ENCODE data around the gene GULP1.

Gene GULP1

GRCh38 chr2:188610050-188610444 is 318.4 kb downstream of the GULP1 start:
- DNase-seq: no peak

- no peak for DNase-seq
Observed at GRCh38 chr2:188610827-188611226, 319.2 kb downstream of the GULP1 start.

- DNase-seq: no peak
Observed at GRCh38 chr2:188619146-188619545, 327.5 kb downstream of the GULP1 start.

- DNase-seq: no peak
Observed at GRCh38 chr2:188620916-188621315, 329.2 kb downstream of the GULP1 start.

- no peak for DNase-seq
Observed at GRCh38 chr2:188622601-188623260, 331.1 kb downstream of the GULP1 start.

GRCh38 chr2:188623995-188624643 is 332.4 kb downstream of the GULP1 start:
- DNase-seq: no peak

- DNase-seq: no peak
Observed at GRCh38 chr2:188627471-188627870, 335.8 kb downstream of the GULP1 start.

- no peak for DNase-seq
Observed at GRCh38 chr2:188628989-188629752, 337.5 kb downstream of the GULP1 start.

GRCh38 chr2:188629753-188630527 is 338.3 kb downstream of the GULP1 start:
- no peak for DNase-seq

GRCh38 chr2:188631037-188631809 is 339.5 kb downstream of the GULP1 start:
- no peak for DNase-seq

- no peak for DNase-seq
Observed at GRCh38 chr2:188634656-188635055, 343.0 kb downstream of the GULP1 start.

All from NCI-H526 (cell line).